H9 (cell line): Measurements from ENCODE around the gene C11orf87. TPM values are rescaled to one million over a fixed set of nuclear protein-coding genes. Genes with fewer than 3 reads are reported as not detected.
A peak's percentile ranks its signal among the peaks of the same experiment; 100 is the strongest.

Source experiments
- DNase-seq: peaks from one replicate; pipeline ENCODE4 v3.0.0-alpha.2; 2017
- H2AFZ ChIP-seq: one replicate; pipeline ENCODE4 v1.6.1; 2013; ENCODE audit warnings: mild to moderate bottlenecking, low read length, control low read depth, moderate library complexity
- H2AK5ac ChIP-seq: 2 replicates; pipeline ENCODE4 v1.6.1; 2013; ENCODE audit warnings: low read length, control low read depth, mixed read lengths; ENCODE audit not compliant: insufficient read length
- H2BK120ac ChIP-seq: one replicate; pipeline ENCODE4 v1.6.1; 2013; ENCODE audit warnings: low read depth, mild to moderate bottlenecking, low read length, control low read depth, inconsistent platforms; ENCODE audit not compliant: poor library complexity, severe bottlenecking
- H2BK12ac ChIP-seq: 2 replicates; pipeline ENCODE4 v1.6.1; 2013; ENCODE audit warnings: low read length, control low read depth, mixed read lengths, low read depth; ENCODE audit not compliant: insufficient read length
- H2BK15ac ChIP-seq: 2 replicates; pipeline ENCODE4 v1.6.1; 2013; ENCODE audit warnings: low read depth, low read length, control low read depth
- H2BK20ac ChIP-seq: one replicate; pipeline ENCODE4 v1.6.1; 2013; ENCODE audit warnings: low read depth, mild to moderate bottlenecking, low read length, control low read depth, inconsistent platforms; ENCODE audit not compliant: poor library complexity, severe bottlenecking
- H2BK5ac ChIP-seq: 2 replicates; pipeline ENCODE4 v1.6.1; 2013; ENCODE audit warnings: low read length, control low read depth, mixed read lengths; ENCODE audit not compliant: insufficient read length
- H3K14ac ChIP-seq: 2 replicates; pipeline ENCODE4 v1.6.1; 2013; ENCODE audit warnings: low read length, control low read depth; ENCODE audit not compliant: insufficient read depth
- H3K18ac ChIP-seq: 2 replicates; pipeline ENCODE4 v1.6.1; 2013; ENCODE audit warnings: low read depth, mild to moderate bottlenecking, mixed read lengths, low read length, control low read depth; ENCODE audit not compliant: insufficient read length
- H3K23ac ChIP-seq: 2 replicates; pipeline ENCODE4 v1.6.1; 2013; ENCODE audit warnings: low read length, control low read depth, mixed read lengths, low read depth; ENCODE audit not compliant: insufficient read length
- H3K23me2 ChIP-seq: 2 replicates; pipeline ENCODE4 v1.6.1; 2013; ENCODE audit warnings: low read depth, mild to moderate bottlenecking, mixed read lengths, low read length, control low read depth; ENCODE audit not compliant: insufficient read length, poor library complexity, severe bottlenecking
- H3K27ac ChIP-seq: 2 replicates; pipeline ENCODE4 v1.5.1; 2013; ENCODE audit warnings: low read length, control low read depth, mixed read lengths, low read depth; ENCODE audit not compliant: insufficient read length
- H3K27me3 ChIP-seq: 2 replicates; pipeline ENCODE4 v1.6.1; 2013; ENCODE audit warnings: low read length, control low read depth, inconsistent platforms; ENCODE audit not compliant: insufficient read depth
- H3K4ac ChIP-seq: 2 replicates; pipeline ENCODE4 v1.6.1; 2013; ENCODE audit warnings: low read depth, mild to moderate bottlenecking, control low read depth, inconsistent platforms, low read length, moderate library complexity
- H3K4me1 ChIP-seq: 2 replicates; pipeline ENCODE4 v1.6.1; 2013; ENCODE audit warnings: low read length, control low read depth, inconsistent platforms; ENCODE audit not compliant: insufficient read depth
- H3K4me2 ChIP-seq: 2 replicates; pipeline ENCODE4 v1.6.1; 2013; ENCODE audit warnings: low read length, control low read depth, mixed read lengths; ENCODE audit not compliant: insufficient read length, insufficient read depth
- H3K56ac ChIP-seq: 2 replicates; pipeline ENCODE4 v1.6.1; 2013; ENCODE audit warnings: low read depth, mild to moderate bottlenecking, mixed read lengths, low read length, control low read depth; ENCODE audit not compliant: insufficient read length
- H3K79me1 ChIP-seq: 2 replicates; pipeline ENCODE4 v1.6.1; 2013; ENCODE audit warnings: low read depth, mild to moderate bottlenecking, moderate library complexity, low read length, control low read depth, inconsistent platforms; ENCODE audit not compliant: insufficient read depth, poor library complexity, severe bottlenecking
- H3K79me2 ChIP-seq: 2 replicates; pipeline ENCODE4 v1.6.1; 2013; ENCODE audit warnings: low read length, control low read depth, inconsistent platforms; ENCODE audit not compliant: insufficient read depth
- H3K9ac ChIP-seq: 2 replicates; pipeline ENCODE4 v1.6.1; 2013; ENCODE audit warnings: low read length, control low read depth, mixed read lengths; ENCODE audit not compliant: insufficient read length; ENCODE audit errors: extremely low read depth
- H3K9me3 ChIP-seq: one replicate; pipeline ENCODE4 v1.6.1; 2013; ENCODE audit warnings: low read depth, low read length, inconsistent platforms; ENCODE audit not compliant: control insufficient read depth
- H3T11ph ChIP-seq: one replicate; pipeline ENCODE4 v1.6.1; 2013; ENCODE audit warnings: mild to moderate bottlenecking, low read length, control low read depth, inconsistent platforms
- H4K20me1 ChIP-seq: one replicate; pipeline ENCODE4 v1.6.1; 2013; ENCODE audit not compliant: control insufficient read depth, insufficient read length, insufficient read depth
- H4K5ac ChIP-seq: 2 replicates; pipeline ENCODE4 v1.6.1; 2013; ENCODE audit warnings: low read depth, mild to moderate bottlenecking, mixed read lengths, low read length, control low read depth; ENCODE audit not compliant: insufficient read length
- H4K8ac ChIP-seq: replicated peaks from 2 replicates; pipeline ENCODE4 v1.6.1; 2013; ENCODE audit warnings: low read length, control low read depth, mixed read lengths, low read depth; ENCODE audit not compliant: insufficient read length
- H4K91ac ChIP-seq: 2 replicates; pipeline ENCODE4 v1.6.1; 2013; ENCODE audit warnings: low read depth, mild to moderate bottlenecking, moderate library complexity, mixed read lengths, low read length, control low read depth; ENCODE audit not compliant: insufficient read length
- H3K27ac Mint-ChIP-seq, 3 experiments: 2 replicates in 2 of 3; 3 replicates in 1 of 3; pipeline ENCODE4 v1.8.0; 2020 to 2021; ENCODE audit warnings: mixed read lengths in 3 of 3, mild to moderate bottlenecking in 1 of 3, moderate library complexity in 1 of 3
- H3K27me3 Mint-ChIP-seq: 2 replicates; pipeline ENCODE4 v1.8.0; 2021; ENCODE audit warnings: low read depth, mild to moderate bottlenecking, moderate library complexity, mixed read lengths
- H3K36me3 Mint-ChIP-seq, 3 experiments: 2 replicates in 2 of 3; 3 replicates in 1 of 3; pipeline ENCODE4 v1.8.0; 2020 to 2021; ENCODE audit warnings: low read depth in 3 of 3, mixed read lengths in 3 of 3; ENCODE audit not compliant: insufficient read depth in 1 of 3
- H3K4me1 Mint-ChIP-seq, 2 experiments: 2 replicates each; pipeline ENCODE4 v1.8.0; 2020; ENCODE audit warnings: mixed read lengths in 2 of 2
- H3K4me3 Mint-ChIP-seq, 2 experiments: 2 replicates in 1 of 2; 3 replicates in 1 of 2; pipeline ENCODE4 v1.8.0; 2020 to 2021; ENCODE audit warnings: mild to moderate bottlenecking in 2 of 2, mixed read lengths in 2 of 2, moderate library complexity in 1 of 2
- H3K9me3 Mint-ChIP-seq, 2 experiments: 2 replicates in 1 of 2; 3 replicates in 1 of 2; pipeline ENCODE4 v1.8.0; 2020; ENCODE audit warnings: mild to moderate bottlenecking in 2 of 2, mixed read lengths in 2 of 2, moderate library complexity in 1 of 2
- WGBS: extraction: QIAGEN DNeasy Blood & Tissue Kit; methylation state at CpG from one replicate; pipeline ENCODE4 v1.1.7; 2013; ENCODE audit warnings: missing lambda C conversion rate, low lambda C conversion rate, mixed read lengths; ENCODE audit not compliant: insufficient read length; ENCODE audit errors: extremely low coverage; 5-methylcytosine and 5-hydroxymethylcytosine counted together
- total RNA-seq: library from RNA; stranded (reverse); gene quantifications from 2 replicates; pipeline ENCODE4 v1.2.1, GENCODE V29; 2021
- TF ChIP-seq, protein P1 (sequence below): fragments of 200-600 bp; sonication (generic); conservative IDR thresholded peaks from 3 replicates; pipeline ENCODE4 v1.8.0; 2021; ENCODE audit warnings: antibody characterized with exemption, mild to moderate bottlenecking

The C11orf87 gene
- total RNA-seq, 1 experiment from 2014 or later = 0.11 TPM

DNA sequence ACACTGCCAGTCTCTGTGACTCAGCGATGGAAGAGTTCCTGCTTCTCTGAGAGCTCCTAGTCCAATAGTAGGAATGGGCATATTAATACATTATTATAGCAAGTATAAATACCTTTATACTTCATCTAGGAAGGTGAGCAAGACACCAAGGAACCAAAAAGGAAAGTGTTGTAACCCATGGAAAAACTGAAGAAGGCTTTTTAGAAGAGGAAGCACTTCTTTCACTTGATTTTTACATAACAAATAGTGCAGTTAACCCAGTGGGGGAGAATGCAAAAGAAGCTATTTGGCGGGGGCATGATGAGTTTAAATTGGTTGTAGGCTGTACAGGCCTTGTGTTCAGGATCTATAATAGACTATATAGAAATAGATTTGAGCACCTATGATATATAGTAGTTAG lies 31.2 kb upstream of the C11orf87 start:
- Histone ChIP-seq H2BK120ac (no peak overlapping the region), H3T11ph (no peak overlapping the region), H3K9ac (no peak overlapping the region), H2BK12ac (no peak overlapping the region), H4K91ac (no peak overlapping the region), H3K27ac (no peak overlapping the region), H3K79me1 (no peaks in the 10 kb centered on the region), H3K56ac (no peak overlapping the region), H4K20me1 (no peaks in the 10 kb centered on the region), H3K23me2 (no peaks in the 10 kb centered on the region), H4K8ac (no peak overlapping the region), H2AK5ac (no peak overlapping the region), H3K4me1 (peaks cover 12% of the 10 kb centered on the region), H3K9me3 (no peaks in the 10 kb centered on the region), H3K23ac (no peak overlapping the region), H2BK15ac (no peak overlapping the region), H3K18ac (no peak overlapping the region), H3K4me2 (peak overlapping the region; percentile 53), H4K5ac (no peak overlapping the region), H2BK20ac (no peak overlapping the region), H3K4ac (no peak overlapping the region), H3K14ac (no peak overlapping the region), H3K79me2 (no peaks in the 10 kb centered on the region), H2BK5ac (no peak overlapping the region), H2AFZ (no peak overlapping the region), H3K27me3 (no peaks in the 10 kb centered on the region)
- Mint-ChIP-seq H3K27ac (peak overlapping the region in 1 of 3 experiments; percentile 75; a peak in 1 of 7 replicates), H3K9me3 (peaks cover 15 to 30% of the 10 kb centered on the region in 2 experiments), H3K4me3 (no peak overlapping the region; a peak in 1 of 5 replicates), H3K4me1 (peaks cover 37 to 51% of the 10 kb centered on the region in 2 experiments), H3K27me3 (no peaks in the 10 kb centered on the region), H3K36me3 (peaks cover 5 to 32% (median 17%) of the 10 kb centered on the region in 3 experiments)
- TF ChIP-seq, protein P1, sequence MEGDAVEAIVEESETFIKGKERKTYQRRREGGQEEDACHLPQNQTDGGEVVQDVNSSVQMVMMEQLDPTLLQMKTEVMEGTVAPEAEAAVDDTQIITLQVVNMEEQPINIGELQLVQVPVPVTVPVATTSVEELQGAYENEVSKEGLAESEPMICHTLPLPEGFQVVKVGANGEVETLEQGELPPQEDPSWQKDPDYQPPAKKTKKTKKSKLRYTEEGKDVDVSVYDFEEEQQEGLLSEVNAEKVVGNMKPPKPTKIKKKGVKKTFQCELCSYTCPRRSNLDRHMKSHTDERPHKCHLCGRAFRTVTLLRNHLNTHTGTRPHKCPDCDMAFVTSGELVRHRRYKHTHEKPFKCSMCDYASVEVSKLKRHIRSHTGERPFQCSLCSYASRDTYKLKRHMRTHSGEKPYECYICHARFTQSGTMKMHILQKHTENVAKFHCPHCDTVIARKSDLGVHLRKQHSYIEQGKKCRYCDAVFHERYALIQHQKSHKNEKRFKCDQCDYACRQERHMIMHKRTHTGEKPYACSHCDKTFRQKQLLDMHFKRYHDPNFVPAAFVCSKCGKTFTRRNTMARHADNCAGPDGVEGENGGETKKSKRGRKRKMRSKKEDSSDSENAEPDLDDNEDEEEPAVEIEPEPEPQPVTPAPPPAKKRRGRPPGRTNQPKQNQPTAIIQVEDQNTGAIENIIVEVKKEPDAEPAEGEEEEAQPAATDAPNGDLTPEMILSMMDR = no peak
- no peak for DNase-seq
- no CpG with 5 or more reads among the region's 2 CpGs for WGBS
